Activated CD8-positive, alpha-beta memory T cell treated with anti-CD3 and anti-CD28 coated beads, Interleukin-2, amount 50 U/mL, for 48 hours (primary cell): ENCODE data around the gene TMEM269.
"Not testable (repeated sequence)": the region's sequence is repeated elsewhere in the genome, so short reads cannot be mapped to it uniquely, and the experiment has no call there.

Experiments used
- DNase-seq: peaks from one replicate; pipeline ENCODE4 v3.0.0-alpha.2; 2020

Gene TMEM269

GRCh38 chr1:42779725-42780124 is 5.1 kb upstream of the TMEM269 start:
- DNase-seq, result no peak

- DNase-seq, result no peak
These were observed 4.6 kb upstream of the TMEM269 start for GRCh38 chr1:42780176-42780575.

GRCh38 chr1:42783092-42783491 is 1.7 kb upstream of the TMEM269 start:
- no peak for DNase-seq

GRCh38 chr1:42784547-42784945 is 245 bp upstream of the TMEM269 start:
- no peak for DNase-seq

- DNase-seq, result no peak
These were observed 1.3 kb downstream of the TMEM269 start for GRCh38 chr1:42786097-42786496.

GRCh38 chr1:42788021-42788420 is 3.2 kb downstream of the TMEM269 start:
- no peak for DNase-seq

GRCh38 chr1:42793824-42794223 is 9.0 kb downstream of the TMEM269 start:
- DNase-seq, result no peak

- DNase-seq, result no peak
These were observed 12.6 kb downstream of the TMEM269 start for GRCh38 chr1:42797414-42797813.

- DNase-seq, result no peak
These were observed 13.2 kb downstream of the TMEM269 start for GRCh38 chr1:42797979-42798378.

GRCh38 chr1:42801832-42802473 is 17.2 kb downstream of the TMEM269 start:
- no peak for DNase-seq

- DNase-seq, result no peak
These were observed 21.4 kb downstream of the TMEM269 start for GRCh38 chr1:42806171-42806570.

GRCh38 chr1:42806593-42806992 is 21.8 kb downstream of the TMEM269 start:
- DNase-seq, result no peak

GRCh38 chr1:42807056-42807668 is 22.4 kb downstream of the TMEM269 start:
- no peak for DNase-seq

- not testable (repeated sequence) for DNase-seq
These were observed 30.0 kb downstream of the TMEM269 start for GRCh38 chr1:42814815-42815214.

GRCh38 chr1:42815941-42816584 is 31.3 kb downstream of the TMEM269 start:
- no peak for DNase-seq

- DNase-seq, result peak; percentile 98
These were observed 32.0 kb downstream of the TMEM269 start, which contains the start of the genes ERMAP and SVBP for GRCh38 chr1:42816585-42817439. Gene ERMAP, plus strand, starts transcription at chr1:42817122. Its CDS starts 13,327 bp downstream, at chr1:42830449. Gene SVBP, minus strand, starts transcription at chr1:42817397. Its CDS starts 853 bp downstream, at chr1:42816544.

GRCh38 chr1:42817440-42817767 is 32.6 kb downstream of the TMEM269 start:
- no peak for DNase-seq

GRCh38 chr1:42817976-42818375 is 33.2 kb downstream of the TMEM269 start:
- no peak for DNase-seq

- DNase-seq, result no peak
These were observed 36.0 kb downstream of the TMEM269 start for GRCh38 chr1:42820813-42821212.

- no peak for DNase-seq
These were observed 36.9 kb downstream of the TMEM269 start for GRCh38 chr1:42821690-42822089.

GRCh38 chr1:42822800-42823392 is 38.1 kb downstream of the TMEM269 start:
- no peak for DNase-seq

- no peak for DNase-seq
These were observed 39.8 kb downstream of the TMEM269 start for GRCh38 chr1:42824481-42825035.
